K562 treated with DMSO at 1 percent for 48 hours (cell line): ENCODE results near the gene GPR61. TPM values are rescaled to one million over a fixed set of nuclear protein-coding genes. Genes with fewer than 3 reads are reported as not detected.

ENCODE experiments used
- total RNA-seq: library from RNA; unstranded; fragments of 300-600 nt; gene quantifications from 2 replicates; pipeline ENCODE4 v1.2.3, GENCODE V29; 2022; ENCODE audit warnings: low replicate concordance; ENCODE audit errors: extremely low read depth

Gene GPR61, protein sequence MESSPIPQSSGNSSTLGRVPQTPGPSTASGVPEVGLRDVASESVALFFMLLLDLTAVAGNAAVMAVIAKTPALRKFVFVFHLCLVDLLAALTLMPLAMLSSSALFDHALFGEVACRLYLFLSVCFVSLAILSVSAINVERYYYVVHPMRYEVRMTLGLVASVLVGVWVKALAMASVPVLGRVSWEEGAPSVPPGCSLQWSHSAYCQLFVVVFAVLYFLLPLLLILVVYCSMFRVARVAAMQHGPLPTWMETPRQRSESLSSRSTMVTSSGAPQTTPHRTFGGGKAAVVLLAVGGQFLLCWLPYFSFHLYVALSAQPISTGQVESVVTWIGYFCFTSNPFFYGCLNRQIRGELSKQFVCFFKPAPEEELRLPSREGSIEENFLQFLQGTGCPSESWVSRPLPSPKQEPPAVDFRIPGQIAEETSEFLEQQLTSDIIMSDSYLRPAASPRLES
- not detected in 2 replicates for total RNA-seq

DNA sequence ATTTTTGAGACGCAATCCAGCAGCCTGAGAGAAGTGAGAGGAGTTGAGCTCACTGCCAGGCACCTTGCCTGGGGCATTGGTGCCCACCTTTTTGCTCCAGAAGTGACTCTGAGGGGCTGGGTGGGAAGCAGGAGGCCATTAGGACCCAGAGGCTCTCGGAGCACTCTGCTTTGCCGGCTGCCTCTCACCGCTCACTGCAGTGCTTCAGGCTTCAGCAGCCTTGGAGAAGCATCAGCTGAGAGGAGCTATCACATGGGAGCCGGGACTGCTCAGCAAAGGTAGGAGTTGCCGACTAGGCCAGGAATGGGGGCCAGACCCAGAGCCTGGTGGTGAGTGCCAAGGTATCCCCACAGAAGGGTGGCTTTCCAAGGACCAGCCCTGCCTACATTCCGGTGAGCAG is at the start of gene GPR61:
Gene GPR61, plus strand, starts transcription at position 197 of the 400 bp plus-strand sequence. CDS start 3,151 bp downstream, outside the sequence.

DNA sequence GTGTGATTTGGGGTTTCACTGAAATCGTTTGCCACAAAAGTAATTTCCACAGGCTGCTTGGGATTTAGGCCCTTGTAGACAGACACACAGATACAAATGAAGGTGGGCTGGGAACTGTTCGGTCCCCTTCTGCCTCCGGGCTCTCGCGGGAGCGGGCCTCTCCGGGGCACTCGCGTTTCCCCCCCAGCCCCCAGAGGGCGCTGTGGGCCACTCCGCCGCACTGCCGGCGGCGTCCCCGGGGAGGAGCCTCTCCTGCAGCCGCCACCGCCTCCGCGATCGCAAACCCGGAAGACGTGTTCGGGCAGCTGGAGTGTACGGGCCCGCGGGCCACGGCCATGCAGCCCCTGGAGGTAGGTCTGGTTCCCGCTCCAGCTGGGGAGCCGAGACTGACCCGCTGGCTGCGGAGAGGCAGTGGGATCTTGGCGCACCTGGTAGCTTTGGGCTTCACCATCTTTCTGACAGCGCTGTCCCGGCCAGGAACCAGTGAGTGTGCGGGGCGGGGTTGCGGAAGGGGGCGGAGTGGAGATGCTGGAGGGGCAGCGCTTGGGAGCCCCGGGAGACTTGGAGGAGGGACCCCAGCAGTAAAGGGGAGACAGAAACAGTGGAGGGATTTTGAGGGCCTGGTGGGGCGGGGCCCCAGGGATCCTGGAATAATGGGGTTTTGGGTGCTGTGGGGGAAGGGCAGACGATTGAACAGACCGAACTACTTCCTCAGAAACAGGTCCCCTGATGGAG is 45.7 kb upstream of the GPR61 start, which contains the start of gene CYB561D1:
Gene CYB561D1, plus strand, starts transcription at position 290 of the 735 bp plus-strand sequence. Its CDS starts 46 bp downstream, at position 336.

DNA sequence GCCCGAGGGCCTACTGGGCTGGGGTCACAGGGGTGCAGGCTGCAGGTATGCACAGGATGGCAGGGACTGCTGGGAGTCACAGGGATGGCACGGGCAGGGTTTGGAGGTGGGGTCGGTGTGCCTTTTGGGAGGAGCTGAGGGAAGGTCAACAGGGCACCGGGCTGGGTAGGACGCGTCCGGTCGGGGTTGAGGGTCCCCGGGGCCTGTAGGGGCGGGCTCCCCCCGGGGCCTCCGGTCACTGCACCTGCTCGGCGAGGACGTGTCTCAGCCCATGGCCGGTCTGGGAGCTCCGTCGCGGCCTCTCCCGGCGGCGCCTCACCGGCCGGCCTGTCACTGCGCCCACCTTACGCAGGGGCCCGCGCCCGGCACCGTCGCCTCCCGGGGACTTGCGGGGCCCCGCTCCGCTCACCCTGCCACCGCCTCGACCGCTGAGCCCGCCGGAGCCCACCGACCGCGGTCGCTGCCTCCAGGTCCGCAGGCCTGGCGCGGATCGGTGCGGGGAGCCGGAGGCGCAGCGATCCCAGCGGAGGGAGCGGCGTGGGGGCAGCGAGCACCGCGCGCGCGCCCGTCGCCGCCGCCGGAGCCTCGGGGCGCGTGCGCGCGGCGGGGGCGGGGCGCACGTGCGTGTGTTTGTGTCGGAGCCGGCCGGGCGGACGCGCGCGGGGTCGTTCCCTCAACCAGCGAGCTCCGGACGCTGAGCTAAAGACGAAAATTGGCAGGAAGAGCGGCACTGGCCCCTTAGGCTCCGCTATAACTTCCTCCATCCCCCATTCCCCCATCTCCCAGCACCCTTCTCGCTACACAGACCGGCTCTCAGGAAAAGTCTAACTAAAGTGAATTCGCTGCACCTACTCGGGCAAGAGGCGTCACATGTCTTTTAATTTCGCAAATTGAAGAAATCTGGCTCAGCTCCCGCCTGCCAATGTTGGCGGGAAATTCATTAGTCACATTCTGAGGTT is 30.2 kb upstream of the GPR61 start, which contains the start of gene AMIGO1:
Gene AMIGO1, minus strand, starts transcription at position 552 of the 959 bp plus-strand sequence. CDS start 815 bp downstream, outside the sequence.

DNA sequence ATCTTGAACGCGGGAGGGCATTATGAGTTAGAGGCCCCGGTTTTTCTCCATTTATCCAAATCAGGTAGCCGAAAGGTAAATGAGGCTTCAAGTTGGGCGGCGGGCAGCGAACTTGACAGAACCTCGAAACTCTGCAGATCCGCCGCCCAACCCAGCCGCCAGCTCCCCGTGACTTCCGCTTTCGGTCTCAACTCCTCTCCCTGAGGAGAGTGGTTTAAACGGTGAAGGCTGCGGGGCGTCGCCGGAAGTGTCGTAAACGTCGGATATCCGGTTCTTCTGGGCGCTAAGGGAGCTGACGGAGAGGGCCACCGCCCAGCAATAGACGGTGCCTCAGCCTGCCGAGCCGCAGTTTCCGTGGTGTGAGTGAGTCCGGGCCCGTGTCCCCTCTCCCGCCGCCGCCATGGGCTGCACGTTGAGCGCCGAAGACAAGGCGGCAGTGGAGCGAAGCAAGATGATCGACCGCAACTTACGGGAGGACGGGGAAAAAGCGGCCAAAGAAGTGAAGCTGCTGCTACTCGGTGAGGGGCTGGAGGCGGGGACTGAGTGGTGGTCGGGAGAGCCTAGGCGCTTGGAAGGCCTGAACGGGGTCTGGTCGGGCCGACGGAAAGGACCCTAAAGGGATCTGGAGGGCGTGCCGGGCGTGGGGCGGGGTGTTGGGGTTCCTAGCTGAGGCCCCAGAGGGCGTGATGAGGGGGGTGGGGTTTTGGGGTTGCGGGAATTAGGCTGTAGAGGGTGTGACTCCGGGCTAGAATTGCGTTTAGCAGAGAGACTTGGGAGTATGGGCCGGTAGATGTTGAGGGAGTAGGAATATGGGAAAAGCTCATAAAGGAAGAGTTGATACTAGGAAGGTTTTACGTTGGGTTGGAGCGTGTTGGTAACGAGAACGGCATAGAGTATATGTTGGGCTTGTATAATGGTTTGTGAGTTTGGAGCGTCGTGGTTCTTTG is 8.9 kb downstream of the GPR61 start, which contains the start of gene GNAI3:
Gene GNAI3, plus strand, starts transcription at position 295 of the 947 bp plus-strand sequence. Its CDS starts 106 bp downstream, at position 401.

Other genes starting within 250 kb of the GPR61 start
- not detected in 2 replicates for gene MYBPHL, start 232.9 kb upstream of the GPR61 start, total RNA-seq
- not detected in 2 replicates for gene SORT1, start 142.0 kb upstream of the GPR61 start, total RNA-seq
- not detected in 2 replicates for gene PSMA5, start 113.4 kb upstream of the GPR61 start, total RNA-seq
- gene SYPL2, start 73.3 kb upstream of the GPR61 start, total RNA-seq: not detected in 2 replicates
- gene ATXN7L2, start 56.0 kb upstream of the GPR61 start, total RNA-seq: not detected in 2 replicates
- gene CYB561D1, start 45.8 kb upstream of the GPR61 start, total RNA-seq: not detected in 2 replicates
- not detected in 2 replicates for gene AMIGO1, start 30.1 kb upstream of the GPR61 start, total RNA-seq
- gene GNAI3, start 8.7 kb downstream of the GPR61 start, total RNA-seq: not detected in 2 replicates
- not detected in 2 replicates for gene GNAT2, start 79.7 kb downstream of the GPR61 start, total RNA-seq
- 959 TPM in 1 of 2 replicates, not detected in the other for gene AMPD2, start 80.0 kb downstream of the GPR61 start, total RNA-seq
- gene GSTM4, start 116.2 kb downstream of the GPR61 start, total RNA-seq: not detected in 2 replicates
- not detected in 2 replicates for gene GSTM2, start 128.2 kb downstream of the GPR61 start, total RNA-seq
- not detected in 2 replicates for gene GSTM1, start 147.9 kb downstream of the GPR61 start, total RNA-seq
- gene GSTM5, start 172.4 kb downstream of the GPR61 start, total RNA-seq: not detected in 2 replicates
- not detected in 2 replicates for gene GSTM3, start 201.2 kb downstream of the GPR61 start, total RNA-seq
- gene EPS8L3, start 224.1 kb downstream of the GPR61 start, total RNA-seq: not detected in 2 replicates